ENCODE results near the gene HSD17B13. TPM values are rescaled to one million over a fixed set of nuclear protein-coding genes. Genes with fewer than 3 reads are reported as not detected.
"Not testable (repeated sequence)": the region's sequence is repeated elsewhere in the genome, so short reads cannot be mapped to it uniquely, and the experiment has no call there.

Gene HSD17B13
- total and polyA plus RNA-seq, 7 donors, result 0.13 to 1.8 (median 0.66) TPM; not detected in 1

GRCh38 chr4:87286970-87287369 lies 35.7 kb downstream of the HSD17B13 start:
- Histone ChIP-seq H3K4me1 (no peaks in the 10 kb centered on the region), H3K27me3 (no peaks in the 10 kb centered on the region), H3K4me3 (no peak overlapping the region), H3K36me3 (no peaks in the 10 kb centered on the region), H3K27ac (no peak overlapping the region), H3K9me3 (peaks cover 0 to 8% (median 5%) of the 10 kb centered on the region in 4 donors)
- intact Hi-C loops (cut with DNase I), result no loop called here
- 94 to 100% methylated on average over 1 of the region's 1 CpG for WGBS, 2 donors
- DNase-seq, result no peak
- TF ChIP-seq POLR2AphosphoS5 (IDR thresholded peaks at IDR 0.05), result no peak
- TF ChIP-seq CTCF (IDR thresholded peaks at IDR 0.05), result no peak
- no peak for TF ChIP-seq POLR2A (IDR thresholded peaks at IDR 0.05)
- no peak for TF ChIP-seq EP300 (IDR thresholded peaks at IDR 0.05)

- H3K36me3 ChIP-seq; DNase-seq; H3K4me1 ChIP-seq; H3K27ac ChIP-seq; intact Hi-C loops (cut with DNase I); H3K4me3 ChIP-seq; H3K9me3 ChIP-seq; H3K27me3 ChIP-seq: not testable (repeated sequence)
Observed at GRCh38 chr4:87284268-87284667, 38.4 kb downstream of the HSD17B13 start.

- Histone ChIP-seq H3K27me3 (no peaks in the 10 kb centered on the region), H3K9me3 (peaks cover 0 to 8% (median 5%) of the 10 kb centered on the region in 4 donors), H3K4me1 (no peaks in the 10 kb centered on the region), H3K36me3 (no peaks in the 10 kb centered on the region), H3K27ac (no peak overlapping the region), H3K4me3 (no peak overlapping the region)
- intact Hi-C loops (cut with DNase I), result no loop called here
- TF ChIP-seq POLR2AphosphoS5 (IDR thresholded peaks at IDR 0.05) (no peak), CTCF (IDR thresholded peaks at IDR 0.05) (no peak), EP300 (IDR thresholded peaks at IDR 0.05) (no peak), POLR2A (IDR thresholded peaks at IDR 0.05) (no peak)
- DNase-seq, result no peak
- WGBS, 2 donors, result 68 to 88% methylated on average over 3 of the region's 3 CpGs
Observed at GRCh38 chr4:87283151-87283550, 39.5 kb downstream of the HSD17B13 start.

- no peak for TF ChIP-seq EP300 (IDR thresholded peaks at IDR 0.05)
- no peak for TF ChIP-seq POLR2A (IDR thresholded peaks at IDR 0.05)
- no peak for TF ChIP-seq POLR2AphosphoS5 (IDR thresholded peaks at IDR 0.05)
- no peak for TF ChIP-seq CTCF (IDR thresholded peaks at IDR 0.05)
- H3K4me1 ChIP-seq, result no peaks in the 10 kb centered on the region
- peaks cover 0 to 8% (median 4%) of the 10 kb centered on the region in 4 donors for H3K9me3 ChIP-seq
- no peak overlapping the region for H3K4me3 ChIP-seq
- H3K27ac ChIP-seq, result no peak overlapping the region
- DNase-seq, result no peak
- intact Hi-C loops (cut with DNase I), result no loop called here
- 76 to 91% methylated on average over 1 of the region's 1 CpG for WGBS, 2 donors
- H3K27me3 ChIP-seq, result no peaks in the 10 kb centered on the region
- H3K36me3 ChIP-seq, result no peaks in the 10 kb centered on the region
Observed at GRCh38 chr4:87281603-87282002, 41.1 kb downstream of the HSD17B13 start.

GRCh38 chr4:87278335-87278794 lies 44.3 kb downstream of the HSD17B13 start:
- Histone ChIP-seq H3K27me3 (no peaks in the 10 kb centered on the region), H3K9me3 (no peaks in the 10 kb centered on the region), H3K36me3 (no peaks in the 10 kb centered on the region), H3K27ac (no peak overlapping the region), H3K4me3 (no peak overlapping the region), H3K4me1 (no peaks in the 10 kb centered on the region)
- DNase-seq, result no peak
- TF ChIP-seq EP300 (IDR thresholded peaks at IDR 0.05) (no peak), CTCF (IDR thresholded peaks at IDR 0.05) (no peak), POLR2AphosphoS5 (IDR thresholded peaks at IDR 0.05) (no peak), POLR2A (IDR thresholded peaks at IDR 0.05) (no peak)
- WGBS, 2 donors, result 35 to 64% methylated on average over 3 of the region's 3 CpGs
- intact Hi-C loops (cut with DNase I), result loop anchor here (10.0 kb wide), 1 partner anchor 186 kb away; no protein-coding TSS in a partner anchor
